HG03460 (cell line): ENCODE data around the gene GNAO1.

Experiments used
- ATAC-seq: cut with Tn5 transposase; IDR thresholded peaks from one replicate; pipeline ENCODE4 v1.9.1; 2021; ENCODE audit not compliant: unreplicated experiment

Gene GNAO1

GRCh38 chr16:56309008-56309407 lies 117.7 kb downstream of the GNAO1 start:
- no peak for ATAC-seq

GRCh38 chr16:56310690-56311089 lies 119.4 kb downstream of the GNAO1 start:
- no peak for ATAC-seq

- no peak for ATAC-seq
Measured at GRCh38 chr16:56311208-56312027, 120.1 kb downstream of the GNAO1 start.

- ATAC-seq: no peak
Measured at GRCh38 chr16:56312028-56312300, 120.7 kb downstream of the GNAO1 start.

GRCh38 chr16:56312556-56312955 lies 121.3 kb downstream of the GNAO1 start:
- no peak for ATAC-seq

- ATAC-seq: no peak
Measured at GRCh38 chr16:56314244-56314850, 123.1 kb downstream of the GNAO1 start.

GRCh38 chr16:56315955-56316354 lies 124.7 kb downstream of the GNAO1 start:
- ATAC-seq: no peak

GRCh38 chr16:56316545-56316944 lies 125.3 kb downstream of the GNAO1 start:
- ATAC-seq: no peak

- peak; percentile 83 for ATAC-seq
Measured at GRCh38 chr16:56317998-56318826, 126.9 kb downstream of the GNAO1 start.

- no peak for ATAC-seq
Measured at GRCh38 chr16:56318827-56319140, 127.5 kb downstream of the GNAO1 start.

GRCh38 chr16:56319376-56319775 lies 128.1 kb downstream of the GNAO1 start:
- ATAC-seq: no peak

GRCh38 chr16:56320056-56320455 lies 128.8 kb downstream of the GNAO1 start:
- no peak for ATAC-seq

GRCh38 chr16:56320811-56321558 lies 129.7 kb downstream of the GNAO1 start:
- ATAC-seq: no peak

- ATAC-seq: no peak
Measured at GRCh38 chr16:56321571-56321970, 130.3 kb downstream of the GNAO1 start.

- ATAC-seq: no peak
Measured at GRCh38 chr16:56324406-56324805, 133.1 kb downstream of the GNAO1 start.

GRCh38 chr16:56325956-56326355 lies 134.7 kb downstream of the GNAO1 start:
- no peak for ATAC-seq

GRCh38 chr16:56327071-56327928 lies 136.0 kb downstream of the GNAO1 start:
- ATAC-seq: no peak

- ATAC-seq: no peak
Measured at GRCh38 chr16:56327929-56328258, 136.6 kb downstream of the GNAO1 start.

- ATAC-seq: no peak
Measured at GRCh38 chr16:56328276-56329022, 137.2 kb downstream of the GNAO1 start.

GRCh38 chr16:56329887-56330286 lies 138.6 kb downstream of the GNAO1 start:
- no peak for ATAC-seq
